DMS114 treated with DMSO at 0.1 percent for 48 hours (cell line): ENCODE results near the gene SIGLEC1.
A peak's percentile ranks its signal among the peaks of the same experiment; 100 is the strongest.

Experiments
- DNase-seq: peaks from one replicate; lab custom pipeline; 2025; ENCODE audit not compliant: unreplicated experiment; lab: John Stamatoyannopoulos, UW

The SIGLEC1 gene

DNA sequence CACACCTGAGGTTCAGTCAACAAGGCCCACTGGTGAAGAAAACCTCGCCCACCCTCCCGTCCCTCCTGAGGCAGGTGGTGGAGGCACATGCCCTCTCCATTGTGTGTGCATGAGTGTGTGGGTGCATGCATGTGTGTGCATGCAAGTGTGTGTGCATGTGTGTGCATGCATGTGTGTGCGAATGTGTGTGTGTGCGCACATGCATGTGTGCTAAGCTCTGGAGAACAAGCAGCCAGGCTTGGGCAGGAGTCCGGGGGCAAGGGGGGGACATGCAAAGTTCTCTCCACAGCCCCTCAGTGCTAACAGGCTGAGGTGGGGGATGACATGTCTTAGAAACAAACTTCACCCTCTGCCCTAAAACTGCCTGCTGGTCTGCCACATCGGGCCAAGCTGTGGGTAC lies 17.0 kb upstream of the SIGLEC1 start:
- no peak for DNase-seq

GRCh38 chr20:3728876-3729275 lies 16.5 kb upstream of the SIGLEC1 start:
- no peak for DNase-seq

DNA sequence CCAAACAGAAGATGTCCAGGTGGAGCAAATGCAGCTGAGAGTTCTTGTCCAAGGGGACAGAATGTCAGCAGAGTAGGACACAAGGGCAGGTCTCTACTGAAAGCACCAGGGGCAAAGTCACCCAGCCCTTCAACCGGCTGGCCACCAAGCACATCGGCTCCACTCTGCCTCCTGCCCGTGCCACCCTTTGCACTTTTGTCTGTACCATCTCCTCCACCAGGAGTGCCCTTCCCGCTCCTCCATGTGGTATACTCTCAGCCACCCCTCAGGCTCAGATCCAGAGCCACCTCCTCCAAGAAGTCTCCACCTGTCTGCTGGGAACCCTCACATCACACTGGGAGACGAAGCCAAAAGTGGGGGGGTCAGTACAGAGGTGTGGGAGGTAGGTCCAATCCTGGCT lies 16.0 kb upstream of the SIGLEC1 start:
- DNase-seq = no peak

DNA sequence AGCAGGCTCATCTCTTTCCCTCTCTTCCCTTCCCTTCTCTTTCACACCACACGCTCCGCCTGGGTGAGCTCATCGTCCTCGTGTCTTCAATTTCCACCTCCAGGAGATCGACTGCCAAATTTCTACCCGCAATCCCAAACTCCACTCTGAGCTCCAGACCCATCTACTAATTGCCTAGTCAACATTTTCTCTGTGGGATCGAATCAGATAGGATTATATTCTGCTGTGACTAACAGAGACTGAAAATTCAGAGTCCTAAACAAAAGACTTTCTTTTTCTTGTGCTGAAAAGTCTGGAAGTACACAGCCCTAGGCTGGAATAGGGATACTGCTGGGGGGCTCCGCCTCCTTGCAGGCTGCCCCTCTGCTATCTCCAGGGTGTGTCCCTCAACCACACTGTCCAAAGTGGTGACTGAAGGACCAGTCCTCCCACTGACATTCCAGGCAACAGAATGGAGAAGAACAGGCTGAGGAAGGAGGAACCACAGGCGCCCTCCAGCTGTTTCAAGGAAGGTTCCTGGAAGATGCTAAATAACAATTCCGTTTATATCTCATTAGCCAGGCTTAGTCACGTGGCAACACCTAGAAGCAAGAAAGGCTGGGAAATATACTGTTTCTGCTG lies 15.1 kb upstream of the SIGLEC1 start:
- DNase-seq = no peak

- DNase-seq = no peak
Observed at GRCh38 chr20:3724356-3724755, 12.0 kb upstream of the SIGLEC1 start.

- DNase-seq = no peak
Observed at GRCh38 chr20:3723284-3723683, 10.9 kb upstream of the SIGLEC1 start.

DNA sequence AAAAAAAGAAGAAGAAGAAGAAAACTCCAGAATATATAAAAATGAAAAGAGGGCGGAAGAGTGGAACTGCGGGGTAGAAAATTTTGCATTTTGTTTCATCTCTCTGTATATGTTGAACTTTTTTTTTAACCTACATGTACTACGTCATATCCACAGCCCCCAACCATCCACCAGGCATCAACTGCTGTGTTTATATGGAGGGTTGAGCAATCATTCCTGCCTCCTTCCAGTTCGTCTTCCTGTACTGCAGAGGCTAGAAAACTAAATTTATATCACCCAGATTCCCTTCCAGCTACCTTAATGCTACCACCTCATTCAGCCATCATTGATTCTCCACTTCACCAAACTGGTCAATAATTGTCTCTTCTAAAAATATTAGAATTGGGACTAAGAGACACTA lies 9.5 kb upstream of the SIGLEC1 start:
- no peak for DNase-seq

DNA sequence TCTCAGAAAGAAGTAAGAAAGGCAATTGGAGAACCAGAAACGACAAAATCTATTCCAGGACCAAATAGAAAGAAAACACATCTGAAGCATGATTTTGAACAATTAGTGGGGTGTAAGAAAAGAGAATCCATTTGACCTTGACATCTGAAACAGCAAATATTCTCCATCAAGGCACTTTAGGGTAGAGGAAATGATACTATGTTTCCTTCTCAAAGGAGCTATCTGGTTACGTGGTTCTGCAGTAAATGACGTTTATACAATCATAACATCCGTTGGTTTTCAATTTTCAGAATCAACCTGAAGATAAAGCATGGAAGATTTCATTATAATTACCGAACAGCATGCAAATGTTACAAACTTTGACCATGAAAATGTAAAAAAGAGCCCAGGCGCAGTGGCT lies 8.2 kb upstream of the SIGLEC1 start:
- DNase-seq = no peak

DNA sequence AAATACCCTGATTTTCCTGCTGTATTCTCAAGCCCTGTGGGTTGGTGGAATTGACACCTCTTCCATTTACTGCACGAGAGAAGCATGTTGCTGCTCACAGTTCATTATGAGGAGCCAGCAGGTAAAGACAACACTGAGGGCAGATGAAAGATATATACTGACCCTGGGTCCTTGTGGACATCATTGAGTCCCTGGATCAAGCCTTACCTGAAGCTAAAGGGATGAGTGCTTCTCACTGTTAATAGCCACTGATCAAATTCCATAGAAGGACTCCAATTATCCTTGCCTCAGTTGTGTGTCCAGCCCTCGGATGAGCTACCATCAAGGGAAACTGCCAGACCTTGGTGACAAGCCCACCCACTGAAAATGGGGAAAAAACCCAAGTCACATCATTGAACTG lies 7.7 kb upstream of the SIGLEC1 start:
- DNase-seq = no peak

DNA sequence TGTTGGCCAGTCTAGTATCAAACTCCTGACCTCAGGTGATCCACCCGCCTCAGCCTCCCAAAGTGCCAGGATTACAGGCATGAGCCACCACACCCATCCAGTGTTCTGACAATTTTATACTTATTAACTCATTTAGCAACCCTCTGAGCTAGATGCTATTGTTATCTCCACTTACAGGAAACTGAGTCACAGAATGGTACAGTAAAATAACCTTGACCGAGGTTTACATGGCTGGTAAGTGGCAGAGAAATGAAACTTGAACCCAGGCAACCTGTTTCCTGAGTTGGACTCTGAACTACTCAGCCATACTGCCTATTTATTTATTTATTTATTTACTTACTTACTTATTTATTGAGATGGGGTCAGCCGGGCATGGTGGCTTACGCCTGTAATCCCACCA lies 6.6 kb upstream of the SIGLEC1 start:
- DNase-seq = no peak

GRCh38 chr20:3716195-3716834 lies 3.9 kb upstream of the SIGLEC1 start:
- peak; percentile 46 for DNase-seq

- no peak for DNase-seq
Observed at GRCh38 chr20:3714092-3714491, 1.7 kb upstream of the SIGLEC1 start.

- DNase-seq = no peak
Observed at GRCh38 chr20:3711484-3711941, 887 bp downstream of the SIGLEC1 start.

- DNase-seq = peak; percentile 22
Observed at GRCh38 chr20:3710703-3711483, 1.5 kb downstream of the SIGLEC1 start.

DNA sequence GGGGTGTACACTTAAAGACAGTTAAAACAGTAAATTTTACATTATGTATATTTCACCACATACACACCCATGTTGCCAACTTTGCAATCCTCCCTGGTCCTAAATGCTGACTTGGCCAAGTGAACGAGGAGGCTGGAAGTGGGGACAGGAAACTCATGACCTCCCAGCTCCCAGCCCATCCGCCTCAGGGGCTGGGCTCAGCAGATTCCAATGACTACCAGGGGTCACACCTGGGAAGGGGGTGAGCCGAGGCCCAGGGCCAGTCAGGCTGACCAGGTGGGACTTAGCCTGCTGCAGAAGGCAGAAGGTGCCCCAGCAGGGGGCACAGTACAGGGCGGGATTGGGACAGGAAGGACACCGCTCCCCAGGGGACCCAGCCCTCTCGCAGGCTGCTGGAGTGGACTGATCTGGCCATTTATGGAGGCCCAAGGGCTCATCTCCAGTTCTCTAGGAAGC lies 2.4 kb downstream of the SIGLEC1 start:
- DNase-seq = no peak

DNA sequence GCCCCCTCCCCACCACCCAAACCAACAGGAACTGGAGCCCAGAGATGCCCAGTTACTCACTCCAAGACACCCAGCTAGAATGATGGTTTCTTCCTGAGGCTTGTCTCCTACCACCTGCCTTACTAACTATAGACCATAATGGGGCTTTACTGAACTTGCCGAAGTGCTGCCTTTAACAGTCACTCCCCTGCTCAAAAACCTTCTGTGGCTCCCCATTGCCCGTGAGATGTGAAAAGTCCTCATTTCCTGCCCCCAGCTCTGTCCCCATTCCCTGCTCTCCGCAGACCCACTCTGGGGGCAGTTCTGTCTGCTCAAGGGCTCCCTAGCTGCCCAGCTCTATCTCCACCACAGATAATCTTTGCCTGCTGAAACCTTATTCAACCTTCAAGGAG lies 4.9 kb downstream of the SIGLEC1 start:
- no peak for DNase-seq

- DNase-seq = no peak
Observed at GRCh38 chr20:3706774-3707507, 5.5 kb downstream of the SIGLEC1 start.

DNA sequence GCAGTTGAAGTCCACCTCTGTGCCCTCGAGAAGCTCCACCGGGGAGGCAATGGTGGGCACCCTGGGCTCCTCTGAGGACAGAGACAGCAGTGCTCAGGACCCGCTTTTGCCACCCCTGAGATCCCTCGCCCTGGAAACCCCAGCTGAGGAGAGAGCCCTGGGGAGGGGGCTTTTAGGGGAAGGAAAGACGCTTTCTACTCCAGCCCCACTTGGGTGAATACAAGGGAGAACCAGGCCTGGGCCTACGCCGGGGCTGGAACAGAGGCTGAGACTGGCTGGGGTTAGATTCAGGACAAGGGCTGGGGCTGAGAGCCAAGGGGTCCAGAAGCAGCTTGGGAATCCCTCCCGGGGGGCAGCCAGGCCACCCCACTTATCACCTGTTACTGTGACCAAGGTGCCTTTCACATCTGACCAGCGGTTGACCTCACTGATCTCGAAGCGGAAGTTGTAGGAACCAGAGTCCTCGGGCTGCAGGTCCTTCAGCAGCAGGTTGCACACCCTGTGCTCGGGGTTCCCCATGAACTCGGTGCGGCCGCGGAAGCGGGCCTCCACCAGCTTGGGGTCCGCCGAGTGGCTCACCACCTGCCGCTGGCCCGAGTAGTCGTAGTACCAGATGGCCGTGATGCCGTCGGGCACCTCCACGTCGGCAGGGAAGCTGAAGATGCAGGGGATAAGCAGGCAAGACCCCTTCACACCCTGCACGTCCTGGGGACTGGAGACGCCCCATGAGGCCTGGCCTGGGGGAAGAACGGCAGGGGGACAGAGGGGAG lies 6.2 kb downstream of the SIGLEC1 start:
- DNase-seq = no peak

GRCh38 chr20:3705491-3705969 lies 6.9 kb downstream of the SIGLEC1 start:
- no peak for DNase-seq

- no peak for DNase-seq
Observed at GRCh38 chr20:3704087-3704486, 8.3 kb downstream of the SIGLEC1 start.
